ENCODE results near the gene AGER. TPM values are rescaled to one million over a fixed set of nuclear protein-coding genes. Genes with fewer than 3 reads are reported as not detected.

Gene AGER
- polyA plus RNA-seq, 1 of the 3 experiments (the other 2 are of a cell fraction), result 3.5 TPM

- ChIA-PET CTCF (interaction anchor here (0.8 to 1.4 kb wide), 3 partner anchors 12 to 584 kb away, joined by 3 to 4 read pairs (median 4); no protein-coding TSS in a partner anchor), POLR2A (no interaction called here)
- peaks cover 9 to 36% of the 10 kb centered on the region in 2 experiments for H3K36me3 ChIP-seq (replicated peaks in 1 of 2; ENCODE audit: control insufficient read depth in 1 of 2, insufficient read depth in 2 of 2, low read length in 1 of 2)
- H2AFZ ChIP-seq (ENCODE audit: low read depth), result no peak overlapping the region
- WGBS (ENCODE audit: low lambda C conversion rate), result 98% methylated on average over 9 of the region's 10 CpGs
- no peak overlapping the region for H3K4me3 ChIP-seq (ENCODE audit: low read depth in 2 of 2, low read length in 1 of 2)
- H3K9ac ChIP-seq, result no peak overlapping the region
- no peak for DNase-seq
- H3F3A ChIP-seq (replicated peaks; ENCODE audit: insufficient read depth), result peaks cover 21% of the 10 kb centered on the region
- H3K9me2 ChIP-seq, result no peaks in the 10 kb centered on the region
- no peaks in the 10 kb centered on the region for H3K27me3 ChIP-seq (ENCODE audit: insufficient read depth)
- peaks cover 4 to 15% of the 10 kb centered on the region in 2 experiments; a peak in 2 of 4 replicates for H3K4me1 ChIP-seq (ENCODE audit: control insufficient read depth in 1 of 2, insufficient read depth in 2 of 2, low read depth in 1 of 2, low read length in 1 of 2)
- no peaks in the 10 kb centered on the region for H4K20me1 ChIP-seq (ENCODE audit: insufficient read depth)
- peaks cover 13% of the 10 kb centered on the region; the same call in 1 of the 2 replicates for H3K79me2 ChIP-seq (ENCODE audit: insufficient read depth)
- no peak overlapping the region for H3K4me2 ChIP-seq
- H3K27ac ChIP-seq (ENCODE audit: low read depth in 2 of 2, low read length in 1 of 2), result no peak overlapping the region
- no peak for TF ChIP-seq POLR2AphosphoS5 (IDR thresholded peaks at IDR 0.05; ENCODE audit: low read depth, low read length)
- TF ChIP-seq SMC3 (IDR thresholded peaks at IDR 0.05; ENCODE audit: low read depth, low read length), result no peak
- no peak for TF ChIP-seq NRF1 (IDR thresholded peaks at IDR 0.05; ENCODE audit: low read depth, low read length)
- no peak for TF ChIP-seq TAF1 (IDR thresholded peaks at IDR 0.05; ENCODE audit: borderline replicate concordance, low read depth, low read length)
- TF ChIP-seq TCF12 (IDR thresholded peaks at IDR 0.05), result no peak
- TF ChIP-seq EP300 (IDR thresholded peaks at IDR 0.05; ENCODE audit: borderline replicate concordance in 1 of 2, low read depth in 1 of 2, low read length in 1 of 2), result no peak
- no peak for TF ChIP-seq GABPA (IDR thresholded peaks at IDR 0.05; ENCODE audit: low read depth)
- no peak for TF ChIP-seq RAD21 (IDR thresholded peaks at IDR 0.05; ENCODE audit: low read length)
- TF ChIP-seq MEF2A (IDR thresholded peaks at IDR 0.05; ENCODE audit: borderline replicate concordance, low read depth), result no peak
- TF ChIP-seq FOXM1 (IDR thresholded peaks at IDR 0.05; ENCODE audit: low read depth), result no peak
- no peak for TF ChIP-seq ELF1 (IDR thresholded peaks at IDR 0.05)
- no peak for TF ChIP-seq JUND (IDR thresholded peaks at IDR 0.05)
- no peak for TF ChIP-seq RCOR1 (IDR thresholded peaks at IDR 0.05; ENCODE audit: low read length)
- TF ChIP-seq CTCF (IDR thresholded peaks at IDR 0.05), result no peak
- TF ChIP-seq, protein P1, sequence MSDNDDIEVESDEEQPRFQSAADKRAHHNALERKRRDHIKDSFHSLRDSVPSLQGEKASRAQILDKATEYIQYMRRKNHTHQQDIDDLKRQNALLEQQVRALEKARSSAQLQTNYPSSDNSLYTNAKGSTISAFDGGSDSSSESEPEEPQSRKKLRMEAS (IDR thresholded peaks at IDR 0.05; ENCODE audit: low read depth), result no peak
- no peak for TF ChIP-seq NFIC (IDR thresholded peaks at IDR 0.05; ENCODE audit: borderline replicate concordance)
- no peaks in the 10 kb centered on the region for H3K9me3 ChIP-seq
Observed at GRCh38 chr6:32181915-32182529, 2.0 kb downstream of the AGER start.

DNA sequence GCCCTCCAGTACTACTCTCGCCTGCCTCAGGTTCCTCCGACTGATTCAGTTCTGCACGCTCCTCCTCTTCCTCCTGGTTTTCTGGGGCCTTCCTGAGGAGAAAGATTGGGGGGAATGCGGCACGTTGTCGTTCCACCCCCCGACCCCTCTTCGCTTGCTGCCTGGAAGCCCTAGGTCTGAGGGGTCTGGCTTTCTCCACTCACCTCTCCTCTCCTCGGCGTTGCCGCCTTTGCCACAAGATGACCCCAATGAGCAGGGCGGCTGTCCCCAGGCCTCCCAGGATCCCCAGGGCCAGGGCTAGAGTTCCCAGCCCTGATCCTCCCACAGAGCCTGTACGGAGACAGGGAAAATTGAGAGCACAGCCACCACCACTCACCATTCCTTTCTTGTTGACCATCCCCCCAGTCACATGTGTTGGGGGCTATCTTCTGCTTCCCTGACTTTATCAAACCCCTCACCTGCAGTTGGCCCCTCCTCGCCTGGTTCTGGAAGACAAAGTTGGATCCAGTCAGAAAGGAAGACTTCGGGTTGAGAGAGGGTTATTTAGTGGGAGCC lies 2.8 kb downstream of the AGER start:
- POLR2A ChIA-PET, result no interaction called here
- 97% methylated on average over 15 of the region's 15 CpGs for WGBS (ENCODE audit: low lambda C conversion rate)
- DNase-seq, result no peak

More for the DNA sequence above, 2.8 kb downstream of the AGER start:
- CTCF ChIA-PET, result no interaction called here
- Histone ChIP-seq H3K4me3 (ENCODE audit: low read depth in 2 of 2, low read length in 1 of 2) (no peak overlapping the region), H2AFZ (ENCODE audit: low read depth) (no peak overlapping the region), H3K9ac (no peak overlapping the region), H3K27me3 (ENCODE audit: insufficient read depth) (no peaks in the 10 kb centered on the region), H3F3A (replicated peaks; ENCODE audit: insufficient read depth) (peaks cover 16% of the 10 kb centered on the region), H3K4me2 (no peak overlapping the region), H3K4me1 (ENCODE audit: control insufficient read depth in 1 of 2, insufficient read depth in 2 of 2, low read depth in 1 of 2, low read length in 1 of 2) (peaks cover 12 to 23% of the 10 kb centered on the region in 2 experiments; a peak in 3 of 4 replicates), H3K9me3 (no peaks in the 10 kb centered on the region), H3K79me2 (ENCODE audit: insufficient read depth) (peaks cover 13% of the 10 kb centered on the region; the same call in 1 of the 2 replicates), H3K27ac (ENCODE audit: low read depth in 2 of 2, low read length in 1 of 2) (no peak overlapping the region), H4K20me1 (ENCODE audit: insufficient read depth) (no peaks in the 10 kb centered on the region), H3K9me2 (no peaks in the 10 kb centered on the region), H3K36me3 (replicated peaks in 1 of 2; ENCODE audit: control insufficient read depth in 1 of 2, insufficient read depth in 2 of 2, low read length in 1 of 2) (peaks cover 9 to 28% of the 10 kb centered on the region in 2 experiments)
- TF ChIP-seq FOSL2 (IDR thresholded peaks at IDR 0.05; ENCODE audit: borderline replicate concordance, low read depth), result no peak
- no peak for TF ChIP-seq EZH2phosphoT487 (IDR thresholded peaks at IDR 0.05; ENCODE audit: borderline replicate concordance, low read depth)
- TF ChIP-seq TCF12 (IDR thresholded peaks at IDR 0.05), result no peak
- no peak for TF ChIP-seq YY1 (IDR thresholded peaks at IDR 0.05; ENCODE audit: low read depth)
